ENCODE results near the gene NPIPA8.
"Not testable (repeated sequence)": the region's sequence is repeated elsewhere in the genome, so short reads cannot be mapped to it uniquely, and the experiment has no call there.

The NPIPA8 gene

GRCh38 chr16:18336636-18337035, at the start of gene NPIPA8:
Gene NPIPA8 (minus strand): TSS chr16:18336736. CDS start chr16:18332662, 4,074 bp downstream.
- DNase-seq (ENCODE audit: low spot score): not testable (repeated sequence)

GRCh38 chr16:18385285-18385684, 48.7 kb upstream of the NPIPA8 start:
- not testable (repeated sequence) for DNase-seq (ENCODE audit: low spot score)

GRCh38 chr16:18384869-18385268, 48.3 kb upstream of the NPIPA8 start:
- DNase-seq (ENCODE audit: low spot score): not testable (repeated sequence)

- not testable (repeated sequence) for DNase-seq (ENCODE audit: low spot score)
Measured at GRCh38 chr16:18384098-18384636, 47.6 kb upstream of the NPIPA8 start.

GRCh38 chr16:18382696-18383095, 46.2 kb upstream of the NPIPA8 start:
- DNase-seq (ENCODE audit: low spot score): not testable (repeated sequence)

- not testable (repeated sequence) for DNase-seq (ENCODE audit: low spot score)
Measured at GRCh38 chr16:18347742-18348141, 11.2 kb upstream of the NPIPA8 start.

GRCh38 chr16:18346993-18347392, 10.5 kb upstream of the NPIPA8 start:
- DNase-seq (ENCODE audit: low spot score): not testable (repeated sequence)

- not testable (repeated sequence) for DNase-seq (ENCODE audit: low spot score)
Measured at GRCh38 chr16:18344634-18345033, 8.1 kb upstream of the NPIPA8 start.

GRCh38 chr16:18341986-18342385, 5.5 kb upstream of the NPIPA8 start:
- DNase-seq (ENCODE audit: low spot score): not testable (repeated sequence)

- DNase-seq (ENCODE audit: low spot score): not testable (repeated sequence)
Measured at GRCh38 chr16:18341417-18341960, 5.0 kb upstream of the NPIPA8 start.

- DNase-seq (ENCODE audit: low spot score): not testable (repeated sequence)
Measured at GRCh38 chr16:18339210-18339609, 2.7 kb upstream of the NPIPA8 start.

GRCh38 chr16:18311811-18312210, 24.7 kb downstream of the NPIPA8 start:
- not testable (repeated sequence) for DNase-seq (ENCODE audit: low spot score)

GRCh38 chr16:18309159-18309558, 27.4 kb downstream of the NPIPA8 start:
- DNase-seq (ENCODE audit: low spot score): not testable (repeated sequence)

GRCh38 chr16:18307241-18307640, 29.3 kb downstream of the NPIPA8 start:
- not testable (repeated sequence) for DNase-seq (ENCODE audit: low spot score)

- not testable (repeated sequence) for DNase-seq (ENCODE audit: low spot score)
Measured at GRCh38 chr16:18306066-18306465, 30.5 kb downstream of the NPIPA8 start.

GRCh38 chr16:18303059-18303706, 33.4 kb downstream of the NPIPA8 start:
- DNase-seq (ENCODE audit: low spot score): not testable (repeated sequence)

GRCh38 chr16:18297714-18298113, 38.8 kb downstream of the NPIPA8 start:
- not testable (repeated sequence) for DNase-seq (ENCODE audit: low spot score)

GRCh38 chr16:18296931-18297330, 39.6 kb downstream of the NPIPA8 start:
- not testable (repeated sequence) for DNase-seq (ENCODE audit: low spot score)

GRCh38 chr16:18294371-18294770, 42.2 kb downstream of the NPIPA8 start:
- not testable (repeated sequence) for DNase-seq (ENCODE audit: low spot score)

GRCh38 chr16:18293337-18293956, 43.1 kb downstream of the NPIPA8 start:
- not testable (repeated sequence) for DNase-seq (ENCODE audit: low spot score)

GRCh38 chr16:18290959-18291358, 45.6 kb downstream of the NPIPA8 start:
- DNase-seq (ENCODE audit: low spot score): not testable (repeated sequence)

- DNase-seq (ENCODE audit: low spot score): not testable (repeated sequence)
Measured at GRCh38 chr16:18286342-18286741, 50.2 kb downstream of the NPIPA8 start.

GRCh38 chr16:18280319-18280718, 56.2 kb downstream of the NPIPA8 start:
- not testable (repeated sequence) for DNase-seq (ENCODE audit: low spot score)
